Uterus (tissue), 4 donors: ENCODE measurements around the gene KRTAP10-12. TPM values are rescaled to one million over a fixed set of nuclear protein-coding genes. Genes with fewer than 3 reads are reported as not detected.

Experiments
- DNase-seq, 2 donors: peaks; one replicate each; pipeline ENCODE4 v3.0.0-alpha.2; 2019 to 2020
- H3K27ac ChIP-seq, 2 donors: fragments of 200-600 bp; sonication (generic); 1 replicate in 1 of 2; 2 replicates in 1 of 2; pipeline ENCODE4 v1.5.1; 2016 to 2018
- H3K27me3 ChIP-seq, 2 donors: fragments of 200-600 bp; sonication (generic); one replicate each; pipeline ENCODE4 v1.5.1; 2018 to 2019; ENCODE audit warnings: control low read depth in 1 of 2
- H3K36me3 ChIP-seq, 2 donors: fragments of 200-600 bp; sonication (generic); one replicate each; pipeline ENCODE4 v1.5.1; 2019; ENCODE audit warnings: control low read depth in 1 of 2
- H3K4me1 ChIP-seq, 2 donors: fragments of 200-600 bp; sonication (generic); one replicate each; pipeline ENCODE4 v1.5.1; 2018 to 2019; ENCODE audit warnings: control low read depth in 1 of 2
- H3K4me3 ChIP-seq, 2 donors: fragments of 200-600 bp; sonication (generic); 1 replicate in 1 of 2; 2 replicates in 1 of 2; pipeline ENCODE4 v1.5.1; 2018 to 2019; ENCODE audit warnings: mild to moderate bottlenecking in 1 of 2
- H3K9me3 ChIP-seq, 2 donors: fragments of 200-600 bp; sonication (generic); one replicate each; pipeline ENCODE4 v1.5.1; 2019; ENCODE audit warnings: control low read depth in 1 of 2
- CTCF ChIP-seq, 4 experiments: fragments of 200-600 bp in 2 of 4; fragments of 450-650 bp in 2 of 4; sonication (generic) in 2 of 4; IDR thresholded peaks; one replicate each; pipeline ENCODE4 v1.5.1; 2016 to 2019; ENCODE audit warnings: antibody characterized with exemption in 4 of 4, mild to moderate bottlenecking in 2 of 4, moderate library complexity in 1 of 4
- POLR2A ChIP-seq, 2 donors: fragments of 450-650 bp; IDR thresholded peaks; one replicate each; pipeline ENCODE4 v1.6.1; 2016; ENCODE audit warnings: antibody characterized with exemption in 2 of 2, mild to moderate bottlenecking in 1 of 2, moderate library complexity in 1 of 2
- intact Hi-C: fragments of 100-400 bp; cut with DNase I; formaldehyde crosslinking; loops from one replicate; pipeline ENCODE4 v1.15.1; 2023; ENCODE audit warnings: low total_unique reads
- total RNA-seq, 4 donors: library from RNA; depleted of rRNA in 3 of 4; stranded (reverse); fragments of >200 nt in 3 of 4; gene quantifications; one replicate each; pipeline versions ENCODE4 v1.1.0 to v1.2.4, GENCODE V29; 2014 to 2023
- donor health status: DM: yes; HTN: yes; CAD: no.

KRTAP10-12 gene
- total RNA-seq, 4 donors from 2014 or later, result not detected

- Histone ChIP-seq H3K27ac (no peak overlapping the region), H3K4me1 (no peaks in the 10 kb centered on the region), H3K9me3 (no peaks in the 10 kb centered on the region), H3K36me3 (no peaks in the 10 kb centered on the region), H3K27me3 (peaks cover 0 to 21% of the 10 kb centered on the region in 2 donors), H3K4me3 (no peak overlapping the region)
- TF ChIP-seq CTCF (IDR thresholded peaks at IDR 0.05) (no peak), POLR2A (IDR thresholded peaks at IDR 0.05) (no peak)
- intact Hi-C loops, result no loop called here
- no peak for DNase-seq
Observed at GRCh38 chr21:44714905-44715304, 17.9 kb downstream of the KRTAP10-12 start.

GRCh38 chr21:44716984-44717383 is 20.0 kb downstream of the KRTAP10-12 start:
- peaks cover 0 to 10% of the 10 kb centered on the region in 2 donors for H3K27me3 ChIP-seq

GRCh38 chr21:44718093-44718492 is 21.1 kb downstream of the KRTAP10-12 start:
- TF ChIP-seq POLR2A (IDR thresholded peaks at IDR 0.05) (no peak), CTCF (IDR thresholded peaks at IDR 0.05) (no peak)
- no peaks in the 10 kb centered on the region for H3K27me3 ChIP-seq
- H3K4me1 ChIP-seq, result no peaks in the 10 kb centered on the region
- H3K27ac ChIP-seq, result no peak overlapping the region
- intact Hi-C loops, result no loop called here
- no peaks in the 10 kb centered on the region for H3K9me3 ChIP-seq
- H3K4me3 ChIP-seq, result no peak overlapping the region
- DNase-seq, result no peak
- H3K36me3 ChIP-seq, result no peaks in the 10 kb centered on the region

More at GRCh38 chr21:44716984-44717383, 20.0 kb downstream of the KRTAP10-12 start:
- Histone ChIP-seq H3K4me3 (no peak overlapping the region), H3K36me3 (no peaks in the 10 kb centered on the region), H3K4me1 (no peaks in the 10 kb centered on the region), H3K9me3 (no peaks in the 10 kb centered on the region), H3K27ac (no peak overlapping the region)
- no peak for TF ChIP-seq POLR2A (IDR thresholded peaks at IDR 0.05)
- no peak for TF ChIP-seq CTCF (IDR thresholded peaks at IDR 0.05)
- no peak for DNase-seq
- intact Hi-C loops, result no loop called here

GRCh38 chr21:44718571-44718970 is 21.6 kb downstream of the KRTAP10-12 start:
- Histone ChIP-seq H3K9me3 (no peaks in the 10 kb centered on the region), H3K27ac (no peak overlapping the region), H3K36me3 (no peaks in the 10 kb centered on the region), H3K4me1 (no peaks in the 10 kb centered on the region), H3K27me3 (no peaks in the 10 kb centered on the region), H3K4me3 (no peak overlapping the region)
- TF ChIP-seq POLR2A (IDR thresholded peaks at IDR 0.05), result no peak
- no peak for TF ChIP-seq CTCF (IDR thresholded peaks at IDR 0.05)
- intact Hi-C loops, result no loop called here
- DNase-seq, result no peak

- intact Hi-C loops, result no loop called here
- no peaks in the 10 kb centered on the region for H3K4me1 ChIP-seq
- no peak overlapping the region for H3K4me3 ChIP-seq
- TF ChIP-seq CTCF (IDR thresholded peaks at IDR 0.05) (no peak), POLR2A (IDR thresholded peaks at IDR 0.05) (no peak)
- H3K27ac ChIP-seq, result no peak overlapping the region
- H3K27me3 ChIP-seq, result no peaks in the 10 kb centered on the region
- DNase-seq, result no peak
- H3K36me3 ChIP-seq, result no peaks in the 10 kb centered on the region
- no peaks in the 10 kb centered on the region for H3K9me3 ChIP-seq
Observed at GRCh38 chr21:44720170-44720569, 23.2 kb downstream of the KRTAP10-12 start.
